HepG2 (cell line): Measurements from ENCODE around the gene ARHGAP9. TPM values are rescaled to one million over a fixed set of nuclear protein-coding genes. Genes with fewer than 3 reads are reported as not detected.

Source experiments
- ATF1 ChIP-seq: IDR thresholded peaks from 2 replicates; pipeline ENCODE4 v1.6.1; 2016; ENCODE audit warnings: mild to moderate bottlenecking, control low read depth
- ATF4 ChIP-seq, 2 experiments: fragments of 450-650 bp in 1 of 2; sonication (generic) in 1 of 2; formaldehyde crosslinking; IDR thresholded peaks; 2 replicates each; pipeline versions ENCODE4 v1.5.0 to v1.8.0; 2020 to 2022; ENCODE audit warnings: mild to moderate bottlenecking in 1 of 2, missing genetic modification reagents in 1 of 2
- ELF1 ChIP-seq: sonication (generic); formaldehyde crosslinking; IDR thresholded peaks from 2 replicates; pipeline ENCODE4 v1.4.0; 2020; ENCODE audit warnings: missing genetic modification reagents
- FOSL2 ChIP-seq: sonication (generic); formaldehyde crosslinking; IDR thresholded peaks from 2 replicates; pipeline ENCODE4 v1.4.0; 2020; ENCODE audit warnings: missing genetic modification reagents
- IKZF5 ChIP-seq: IDR thresholded peaks from 2 replicates; pipeline ENCODE4 v1.6.1; 2018; ENCODE audit warnings: missing genetic modification reagents, mild to moderate bottlenecking, missing compliant biosample characterization
- MBNL3 ChIP-seq: fragments of 250-450 bp; sonication (Bioruptor Pico); conservative IDR thresholded peaks from 2 replicates; pipeline ENCODE4 v1.8.0; 2022; ENCODE audit warnings: mild to moderate bottlenecking, inconsistent platforms
- NAIF1 ChIP-seq: sonication (generic); formaldehyde crosslinking; IDR thresholded peaks from 2 replicates; pipeline ENCODE4 v1.5.0; 2020; ENCODE audit warnings: mild to moderate bottlenecking, missing genetic modification reagents, borderline replicate concordance
- PAF1 ChIP-seq: IDR thresholded peaks from 2 replicates; pipeline ENCODE4 v1.6.1; 2016; ENCODE audit warnings: missing genetic modification reagents, missing compliant biosample characterization
- PHF5A ChIP-seq: IDR thresholded peaks from one replicate; pipeline ENCODE4 v1.6.1; 2018; ENCODE audit warnings: low read depth, missing genetic modification reagents; ENCODE audit not compliant: unreplicated experiment
- SMAD3 ChIP-seq: sonication (generic); formaldehyde crosslinking; IDR thresholded peaks from 2 replicates; pipeline ENCODE4 v1.4.0; 2020; ENCODE audit warnings: missing genetic modification reagents
- XBP1 ChIP-seq: sonication (generic); formaldehyde crosslinking; IDR thresholded peaks from 2 replicates; pipeline ENCODE4 v1.5.0; 2020; ENCODE audit warnings: missing genetic modification reagents
- ZC3H4 ChIP-seq: sonication (generic); formaldehyde crosslinking; IDR thresholded peaks from 2 replicates; pipeline ENCODE4 v1.4.0; 2020; ENCODE audit warnings: missing genetic modification reagents, borderline replicate concordance
- ZFP1 ChIP-seq: IDR thresholded peaks from 2 replicates; pipeline ENCODE4 v1.6.1; 2016
- ZFP36L1 ChIP-seq: sonication (generic); formaldehyde crosslinking; IDR thresholded peaks from 2 replicates; pipeline ENCODE4 v1.8.0; 2022; ENCODE audit warnings: mild to moderate bottlenecking, missing genetic modification reagents, moderate library complexity
- ZNF256 ChIP-seq: sonication (generic); formaldehyde crosslinking; conservative IDR thresholded peaks from 2 replicates; pipeline ENCODE4 v1.4.0; 2020; ENCODE audit warnings: missing genetic modification reagents
- ZNF337 ChIP-seq: sonication (generic); formaldehyde crosslinking; IDR thresholded peaks from 2 replicates; pipeline ENCODE4 v1.5.1; 2020; ENCODE audit warnings: missing genetic modification reagents, low read depth, mild to moderate bottlenecking, borderline replicate concordance
- ZNF570 ChIP-seq: sonication (generic); formaldehyde crosslinking; IDR thresholded peaks from 2 replicates; pipeline ENCODE4 v1.4.0; 2020; ENCODE audit warnings: mild to moderate bottlenecking, missing genetic modification reagents, borderline replicate concordance
- ZNF777 ChIP-seq: sonication (generic); formaldehyde crosslinking; IDR thresholded peaks from 2 replicates; pipeline ENCODE4 v1.4.0; 2020; ENCODE audit warnings: missing genetic modification reagents
- polyA plus RNA-seq, 8 experiments: library from polyadenylated mRNA; depleted of rRNA in 3 of 8; stranded (reverse) in 7 of 8; unstranded in 1 of 8; fragments of >200 nt; fragmentation: Illumina TruSeq in 4 of 8; extraction: Trizol in 4 of 8; gene quantifications; 2 replicates each; pipeline versions ENCODE4 v1.2.1 to v1.2.3, GENCODE V29; 2011 to 2016; ENCODE audit warnings: low read depth in 4 of 8, missing spikeins in 1 of 8, mixed read lengths in 1 of 8; ENCODE audit not compliant: insufficient read depth in 1 of 8
- total RNA-seq, 5 experiments: library from RNA; depleted of rRNA; stranded (reverse); fragments of >200 nt; fragmentation: Illumina TruSeq; extraction: Trizol; gene quantifications; 2 replicates each; pipeline ENCODE4 v1.2.3, GENCODE V29; 2016; ENCODE audit warnings: low read depth in 1 of 5
- TF ChIP-seq, protein P1 (sequence below): sonication (generic); formaldehyde crosslinking; IDR thresholded peaks from 2 replicates; pipeline ENCODE4 v1.4.0; 2020; ENCODE audit warnings: mild to moderate bottlenecking, missing genetic modification reagents
- TF ChIP-seq, protein P2 (sequence below): IDR thresholded peaks from 2 replicates; pipeline ENCODE4 v1.6.1; 2016; ENCODE audit warnings: missing compliant biosample characterization, missing genetic modification reagents, borderline replicate concordance

The ARHGAP9 gene
- total and polyA plus RNA-seq, 2 of the 13 experiments (the other 11 are each of a cell fraction or from before 2014, with no cell fraction given): 0.18 to 1.2 TPM

DNA sequence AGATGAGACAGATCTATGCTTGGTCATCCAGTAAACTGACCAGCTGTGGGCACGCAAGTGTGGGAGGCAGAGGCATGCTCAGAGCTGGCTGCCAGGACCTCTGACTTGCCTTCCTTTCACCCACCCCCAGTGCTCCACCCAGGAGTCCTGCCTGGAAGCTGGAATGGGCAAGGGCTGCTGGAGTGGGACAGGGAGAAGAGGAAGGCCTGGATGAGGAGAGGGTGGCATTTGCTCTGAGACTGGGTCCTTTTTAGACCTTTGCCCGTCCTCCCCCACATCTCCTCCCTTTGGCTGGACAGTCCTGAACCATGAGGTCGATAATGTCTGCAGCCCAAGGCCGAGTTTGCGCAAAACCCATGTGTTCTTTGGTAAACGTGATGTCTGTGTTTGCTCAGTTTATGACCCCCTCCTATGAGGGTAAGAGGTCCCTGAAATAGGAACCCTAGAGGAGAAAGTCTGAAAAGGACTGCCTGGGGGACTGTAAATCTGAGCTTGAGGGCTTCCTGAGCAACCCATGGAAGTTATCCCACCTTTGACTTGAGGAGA lies 28.4 kb downstream of the ARHGAP9 start (continued):
- TF ChIP-seq ZNF337 (CRISPR knock-in tag) (peak; percentile 69; the same call in 1 of the 2 replicates), PAF1 (CRISPR knock-in tag) (no peak), ELF1 (CRISPR knock-in tag) (peak; percentile 64), ZNF570 (CRISPR knock-in tag) (no peak), ZFP1 (CRISPR knock-in tag) (peak; percentile 93), XBP1 (CRISPR knock-in tag) (no peak), SMAD3 (CRISPR knock-in tag) (peak; percentile 93), ZFP36L1 (CRISPR knock-in tag) (peak; percentile 51; the same call in 1 of the 2 replicates), ATF4 (CRISPR knock-in tag; IDR thresholded peaks at IDR 0.05) (peak in 1 of 2 experiments; percentile 93; a peak in 2 of 4 replicates), MBNL3 (CRISPR knock-in tag) (no peak), ZC3H4 (CRISPR knock-in tag) (peak; percentile 33; the same call in 1 of the 2 replicates), PHF5A (CRISPR knock-in tag) (peak; percentile 90), NAIF1 (CRISPR knock-in tag) (peak; percentile 52; the same call in 1 of the 2 replicates), ZNF777 (CRISPR knock-in tag) (no peak), IKZF5 (peak; percentile 96; the same call in 1 of the 2 replicates), ATF1 (CRISPR knock-in tag) (peak; percentile 74), ZNF256 (CRISPR knock-in tag) (no peak), FOSL2 (CRISPR knock-in tag) (peak; percentile 81)
- TF ChIP-seq, protein P1, sequence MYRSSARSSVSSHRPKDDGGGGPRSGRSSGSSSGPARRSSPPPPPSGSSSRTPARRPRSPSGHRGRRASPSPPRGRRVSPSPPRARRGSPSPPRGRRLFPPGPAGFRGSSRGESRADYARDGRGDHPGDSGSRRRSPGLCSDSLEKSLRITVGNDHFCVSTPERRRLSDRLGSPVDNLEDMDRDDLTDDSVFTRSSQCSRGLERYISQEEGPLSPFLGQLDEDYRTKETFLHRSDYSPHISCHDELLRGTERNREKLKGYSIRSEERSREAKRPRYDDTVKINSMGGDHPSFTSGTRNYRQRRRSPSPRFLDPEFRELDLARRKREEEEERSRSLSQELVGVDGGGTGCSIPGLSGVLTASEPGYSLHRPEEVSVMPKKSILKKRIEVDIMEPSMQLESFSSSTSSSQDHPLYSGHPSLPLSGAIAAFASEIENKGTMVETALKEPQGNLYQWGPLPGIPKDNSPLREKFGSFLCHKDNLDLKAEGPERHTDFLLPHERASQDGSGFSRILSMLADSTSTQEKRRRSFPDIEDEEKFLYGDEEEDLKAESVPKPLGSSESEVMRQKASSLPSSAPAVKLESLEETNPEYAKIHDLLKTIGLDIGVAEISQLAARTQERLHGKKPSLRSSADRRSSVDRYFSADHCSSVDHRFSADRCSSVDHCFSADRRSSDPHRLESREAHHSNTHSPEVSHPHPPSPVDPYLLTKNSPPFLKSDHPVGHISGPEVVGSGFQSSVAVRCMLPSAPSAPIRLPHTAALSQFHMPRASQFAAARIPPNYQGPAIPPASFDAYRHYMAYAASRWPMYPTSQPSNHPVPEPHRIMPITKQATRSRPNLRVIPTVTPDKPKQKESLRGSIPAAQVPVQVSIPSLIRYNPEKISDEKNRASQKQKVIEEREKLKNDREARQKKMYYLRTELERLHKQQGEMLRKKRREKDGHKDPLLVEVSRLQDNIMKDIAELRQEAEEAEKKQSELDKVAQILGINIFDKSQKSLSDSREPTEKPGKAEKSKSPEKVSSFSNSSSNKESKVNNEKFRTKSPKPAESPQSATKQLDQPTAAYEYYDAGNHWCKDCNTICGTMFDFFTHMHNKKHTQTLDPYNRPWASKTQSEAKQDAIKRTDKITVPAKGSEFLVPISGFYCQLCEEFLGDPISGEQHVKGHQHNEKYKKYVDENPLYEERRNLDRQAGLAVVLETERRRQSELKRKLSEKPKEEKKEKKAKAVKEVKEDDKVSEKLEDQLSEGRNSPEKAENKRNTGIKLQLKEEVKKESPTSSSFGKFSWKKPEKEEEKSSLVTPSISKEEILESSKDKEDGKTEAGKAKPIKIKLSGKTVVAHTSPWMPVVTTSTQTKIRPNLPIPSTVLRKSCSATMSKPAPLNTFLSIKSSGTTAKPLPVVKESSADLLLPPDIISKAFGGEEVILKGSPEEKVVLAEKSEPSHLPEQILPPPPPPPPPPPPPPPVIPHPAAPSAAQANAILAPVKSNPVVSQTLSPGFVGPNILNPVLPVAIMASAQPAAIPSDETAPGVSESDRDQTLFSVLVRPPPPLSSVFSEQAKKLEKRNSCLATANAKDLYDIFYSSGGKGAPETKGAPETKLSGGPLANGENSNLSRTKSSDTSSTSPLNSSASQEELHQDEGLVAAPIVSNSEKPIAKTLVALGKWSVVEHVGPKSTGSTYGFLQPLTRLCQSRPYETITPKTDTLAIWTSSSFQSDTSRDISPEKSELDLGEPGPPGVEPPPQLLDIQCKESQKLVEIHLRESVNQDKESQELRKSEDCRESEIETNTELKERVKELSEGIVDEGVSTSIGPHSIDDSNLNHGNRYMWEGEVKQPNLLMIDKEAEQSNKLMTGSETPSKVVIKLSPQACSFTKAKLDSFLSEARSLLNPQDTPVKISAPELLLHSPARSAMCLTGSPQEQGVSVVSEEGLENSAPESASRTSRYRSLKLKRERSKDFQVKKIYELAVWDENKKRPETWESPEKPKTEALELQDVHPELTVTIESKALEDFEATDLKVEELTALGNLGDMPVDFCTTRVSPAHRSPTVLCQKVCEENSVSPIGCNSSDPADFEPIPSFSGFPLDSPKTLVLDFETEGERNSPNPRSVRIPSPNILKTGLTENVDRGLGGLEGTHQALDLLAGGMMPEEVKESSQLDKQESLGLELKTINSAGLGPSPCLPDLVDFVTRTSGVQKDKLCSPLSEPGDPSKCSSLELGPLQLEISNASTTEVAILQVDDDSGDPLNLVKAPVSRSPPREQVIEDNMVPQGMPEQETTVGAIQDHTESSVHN (CRISPR knock-in tag): 0 out of 2 replicates have a peak, but pooled peaks have one; percentile 86
- TF ChIP-seq, protein P2, sequence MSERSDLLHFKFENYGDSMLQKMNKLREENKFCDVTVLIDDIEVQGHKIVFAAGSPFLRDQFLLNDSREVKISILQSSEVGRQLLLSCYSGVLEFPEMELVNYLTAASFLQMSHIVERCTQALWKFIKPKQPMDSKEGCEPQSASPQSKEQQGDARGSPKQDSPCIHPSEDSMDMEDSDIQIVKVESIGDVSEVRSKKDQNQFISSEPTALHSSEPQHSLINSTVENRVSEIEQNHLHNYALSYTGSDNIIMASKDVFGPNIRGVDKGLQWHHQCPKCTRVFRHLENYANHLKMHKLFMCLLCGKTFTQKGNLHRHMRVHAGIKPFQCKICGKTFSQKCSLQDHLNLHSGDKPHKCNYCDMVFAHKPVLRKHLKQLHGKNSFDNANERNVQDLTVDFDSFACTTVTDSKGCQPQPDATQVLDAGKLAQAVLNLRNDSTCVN (CRISPR knock-in tag): no peak
